NCI-H446 (cell line): ENCODE data around the gene SCIMP.
"Not testable (repeated sequence)": the region's sequence is repeated elsewhere in the genome, so short reads cannot be mapped to it uniquely, and the experiment has no call there.

Experiments
- DNase-seq, 2 experiments: peaks; one replicate each; lab custom pipeline; 2025; lab: John Stamatoyannopoulos, UW

Gene SCIMP

DNA sequence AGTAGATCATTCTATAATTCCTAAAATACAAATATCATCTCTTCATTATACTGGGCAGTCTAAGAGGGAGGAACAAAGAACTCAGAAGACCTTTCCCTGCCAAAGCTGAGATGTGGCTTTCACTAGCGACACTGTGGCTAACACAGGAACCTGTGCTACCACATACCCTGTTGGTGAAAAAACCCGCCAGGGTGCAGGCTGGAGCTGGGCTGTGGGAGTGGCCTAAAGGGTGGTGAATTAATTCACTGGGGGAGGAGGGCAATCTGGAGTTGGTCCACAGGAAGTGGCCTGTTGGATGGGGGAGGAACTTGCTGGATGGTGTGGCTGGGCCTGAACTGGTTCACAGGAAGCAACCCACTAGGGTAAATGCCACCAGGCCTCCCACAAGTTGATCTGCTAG lies 50.4 kb downstream of the SCIMP start:
- no peak for DNase-seq

GRCh38 chr17:5183410-5183793 lies 51.3 kb downstream of the SCIMP start:
- no peak for DNase-seq

DNA sequence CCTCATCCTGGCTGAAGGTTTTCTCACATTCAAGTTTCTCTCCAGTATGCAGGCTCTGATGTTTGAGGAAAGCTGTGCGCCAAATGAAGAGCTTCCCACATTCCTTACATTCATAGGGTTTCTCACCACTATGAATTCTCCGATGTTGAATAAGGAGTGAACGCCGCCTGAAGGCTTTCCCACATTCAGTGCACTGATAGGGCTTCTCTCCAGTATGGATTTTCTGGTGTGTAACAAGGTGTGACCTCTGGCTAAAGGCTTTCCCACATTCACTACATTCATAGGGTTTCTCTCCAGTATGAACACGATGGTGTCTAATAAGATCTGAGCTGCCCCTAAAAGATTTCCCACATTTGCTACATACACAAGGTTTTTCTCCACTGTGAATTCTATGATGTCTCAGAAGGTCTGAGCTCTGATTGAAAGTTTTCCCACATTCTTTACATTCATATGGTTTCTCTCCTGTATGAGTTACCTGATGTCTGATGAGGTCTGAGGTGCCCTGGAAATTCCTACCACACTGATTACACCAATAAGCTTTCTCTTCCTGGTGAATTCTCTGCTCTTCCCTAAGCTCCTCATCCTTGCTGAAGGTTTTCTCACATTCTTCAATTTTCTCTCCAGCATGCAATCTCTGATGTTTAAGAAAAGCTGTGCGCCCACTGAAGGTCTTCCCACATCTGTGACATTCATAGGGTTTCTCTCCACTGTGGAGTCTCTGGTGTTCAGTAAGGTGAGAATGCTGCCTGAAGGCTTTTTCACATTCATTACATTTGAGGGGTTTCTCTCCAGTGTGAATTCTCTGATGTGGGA lies 51.9 kb downstream of the SCIMP start:
- no peak for DNase-seq

GRCh38 chr17:5181509-5182305 lies 53.0 kb downstream of the SCIMP start:
- DNase-seq, result no peak

- no peak for DNase-seq
Measured at GRCh38 chr17:5179003-5179402, 55.7 kb downstream of the SCIMP start.

DNA sequence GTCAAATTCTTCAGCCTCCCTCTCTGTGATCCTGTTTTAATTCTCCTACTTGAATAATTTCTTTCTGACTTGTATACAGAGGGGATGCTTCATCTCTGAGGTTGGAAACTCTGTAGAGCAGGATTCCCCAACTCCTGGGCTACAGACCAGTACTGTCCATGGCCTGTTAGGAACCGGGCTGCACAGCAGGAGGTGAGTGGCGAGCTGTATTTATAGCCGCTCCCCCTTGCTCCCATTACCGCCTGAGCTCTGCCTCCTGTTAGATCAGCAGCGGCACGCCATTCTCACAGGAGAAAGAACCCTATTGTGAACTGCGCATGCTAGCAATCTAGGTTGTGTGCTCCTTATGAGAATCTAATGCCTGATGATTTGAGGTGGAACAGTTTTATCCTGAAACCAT lies 59.6 kb downstream of the SCIMP start:
- not testable (repeated sequence) for DNase-seq

- not testable (repeated sequence) for DNase-seq
Measured at GRCh38 chr17:5165791-5166564, 68.7 kb downstream of the SCIMP start.

DNA sequence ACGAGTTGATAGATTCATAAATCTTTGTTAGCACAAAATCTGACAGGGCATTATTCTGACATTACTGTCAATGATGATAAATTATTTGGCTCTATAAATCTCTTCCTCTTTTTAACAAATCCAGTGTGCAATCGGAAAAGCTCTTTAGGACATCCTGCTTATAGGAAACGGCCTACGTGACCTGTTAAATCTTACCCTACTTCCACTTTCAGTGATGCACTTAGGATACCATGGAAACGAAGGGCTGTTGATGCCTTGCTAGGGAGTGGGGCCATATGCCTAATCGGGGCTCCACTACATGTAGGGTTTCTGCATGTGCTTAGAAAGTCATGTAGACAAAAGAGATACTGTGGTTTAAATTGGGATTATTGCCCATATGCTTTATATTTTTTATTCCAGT lies 70.2 kb downstream of the SCIMP start:
- DNase-seq, result no peak

DNA sequence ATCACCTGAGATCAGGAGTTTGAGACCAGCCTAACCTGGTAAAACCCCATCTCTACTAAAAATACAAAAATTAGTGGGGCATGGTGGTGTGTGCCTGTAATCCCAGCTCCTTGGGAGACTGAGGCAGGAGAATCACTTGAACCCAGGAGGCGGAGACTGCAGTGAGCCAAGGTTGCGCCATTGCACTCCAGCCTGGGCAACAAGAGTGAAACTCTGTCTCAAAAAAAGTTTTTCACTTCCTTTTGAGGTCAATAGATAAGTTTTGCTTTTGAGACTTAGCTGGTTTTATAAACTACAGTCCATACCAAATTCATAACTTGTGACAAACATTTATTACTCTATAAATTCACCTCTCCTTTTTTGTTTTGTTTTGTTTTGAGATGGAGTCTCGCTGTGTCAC lies 72.9 kb downstream of the SCIMP start:
- DNase-seq, result not testable (repeated sequence)

DNA sequence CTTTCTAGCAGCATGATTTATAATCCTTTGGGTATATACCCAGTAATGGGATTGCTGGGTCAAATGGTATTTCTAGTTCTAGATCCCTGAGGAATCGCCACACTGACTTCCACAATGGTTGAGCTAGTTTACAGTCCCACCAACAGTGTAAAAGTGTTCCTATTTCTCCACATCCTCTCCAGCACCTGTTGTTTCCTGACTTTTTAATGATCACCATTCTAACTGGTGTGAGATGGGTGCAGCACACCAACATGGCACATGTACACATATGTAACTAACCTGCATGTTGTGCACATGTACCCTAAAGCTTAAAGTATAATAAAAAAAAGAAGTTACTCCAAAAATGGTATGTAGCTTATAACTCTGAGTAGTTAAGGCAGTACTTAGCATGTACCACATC lies 74.0 kb downstream of the SCIMP start:
- not testable (repeated sequence) for DNase-seq
